ENCODE measurements around the gene ANO4.
"Not testable (repeated sequence)": the region's sequence is repeated elsewhere in the genome, so short reads cannot be mapped to it uniquely, and the experiment has no call there.

Gene ANO4

DNA sequence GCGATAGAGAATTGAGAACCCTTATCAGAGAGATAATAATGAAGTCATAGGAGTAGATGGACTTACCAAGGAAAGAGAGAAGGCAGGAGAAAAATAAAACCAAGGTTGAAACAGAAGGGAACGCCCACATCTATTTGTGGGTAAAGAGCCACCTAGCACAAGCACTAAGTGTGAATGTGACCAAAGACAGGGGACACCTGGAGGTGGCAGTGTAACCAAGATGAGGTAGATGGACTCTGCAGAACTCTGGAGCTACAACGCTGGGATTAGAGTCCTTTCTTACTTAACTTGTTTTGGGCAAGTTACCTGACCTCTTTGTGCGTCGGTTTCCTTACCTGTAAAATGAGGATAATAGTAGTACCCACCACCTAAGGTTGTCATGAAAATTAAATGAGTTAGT is 313.6 kb downstream of the ANO4 start:
- DNase-seq, result no peak

DNA sequence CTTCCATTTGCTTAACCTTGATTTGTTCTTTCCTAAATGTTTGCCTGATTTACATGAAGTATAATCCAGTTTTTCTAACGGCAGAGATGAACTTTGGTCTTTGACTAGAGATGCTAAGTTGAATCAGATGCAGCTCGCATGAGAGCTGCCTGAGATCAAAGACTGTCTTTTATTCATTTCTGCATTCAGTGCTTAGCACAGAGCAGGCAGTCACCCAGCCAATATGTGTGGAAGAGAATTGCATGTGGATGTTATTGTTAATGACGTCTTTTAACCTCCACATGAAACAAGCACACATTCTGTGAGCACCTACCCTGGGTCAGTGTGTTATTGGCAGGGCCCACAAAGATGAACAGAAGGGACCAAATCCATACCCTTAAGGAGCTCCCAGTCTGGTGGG is 316.3 kb downstream of the ANO4 start:
- no peak for DNase-seq

DNA sequence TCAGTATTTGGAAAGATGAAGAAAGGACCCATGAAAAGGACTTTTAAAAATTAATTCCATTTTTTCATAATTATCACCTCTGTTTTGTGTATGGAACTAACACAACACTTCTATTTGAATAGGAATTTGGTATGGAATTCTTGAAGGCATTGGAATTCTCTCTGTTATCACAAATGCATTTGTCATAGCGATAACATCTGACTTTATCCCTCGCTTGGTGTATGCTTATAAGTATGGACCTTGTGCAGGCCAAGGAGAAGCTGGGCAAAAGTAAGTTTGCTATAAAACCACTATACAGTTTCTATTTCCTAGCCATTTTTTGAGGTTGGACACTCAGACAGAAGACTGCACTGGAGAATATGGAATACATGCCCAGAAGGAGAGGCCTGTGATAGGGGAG is 316.9 kb downstream of the ANO4 start:
- DNase-seq, result no peak

DNA sequence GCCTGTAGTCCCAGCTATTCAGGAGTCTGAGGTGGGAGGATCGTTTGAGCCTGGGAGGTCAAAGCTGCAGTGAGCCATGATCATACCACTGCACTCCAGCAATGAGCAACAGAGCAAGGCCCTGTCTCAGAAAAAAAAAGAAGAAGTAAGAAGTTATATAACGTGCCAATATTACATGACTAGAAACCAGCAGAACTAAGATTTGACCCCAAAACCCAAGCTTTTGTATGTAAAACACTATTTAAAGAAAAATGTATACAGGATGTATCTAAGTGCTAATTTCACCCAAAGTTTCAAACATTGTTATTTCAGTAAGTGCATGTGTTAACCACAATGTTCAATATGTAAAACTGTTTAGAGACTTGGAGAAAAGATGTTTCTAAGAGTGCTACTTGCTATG is 320.8 kb downstream of the ANO4 start:
- no peak for DNase-seq

DNA sequence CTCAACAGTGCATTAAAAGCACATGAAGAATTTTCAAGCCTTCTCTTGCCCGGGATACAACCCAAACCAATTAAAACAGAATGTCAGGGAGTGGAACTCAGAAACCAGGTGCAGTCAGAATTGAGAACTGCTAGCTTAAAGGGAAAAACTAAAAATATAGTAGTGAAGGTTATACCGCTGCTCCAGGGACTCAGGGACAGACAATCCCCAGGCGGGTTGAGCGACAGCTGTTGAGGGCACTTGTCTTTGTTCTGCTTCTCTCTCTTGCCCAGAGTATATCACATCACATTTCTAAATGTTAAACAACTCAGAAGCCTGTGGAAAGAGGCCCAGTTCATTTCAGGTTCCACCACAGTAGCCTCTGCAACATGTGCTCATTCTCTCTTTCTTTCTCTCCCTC is 322.3 kb downstream of the ANO4 start:
- DNase-seq, result no peak

DNA sequence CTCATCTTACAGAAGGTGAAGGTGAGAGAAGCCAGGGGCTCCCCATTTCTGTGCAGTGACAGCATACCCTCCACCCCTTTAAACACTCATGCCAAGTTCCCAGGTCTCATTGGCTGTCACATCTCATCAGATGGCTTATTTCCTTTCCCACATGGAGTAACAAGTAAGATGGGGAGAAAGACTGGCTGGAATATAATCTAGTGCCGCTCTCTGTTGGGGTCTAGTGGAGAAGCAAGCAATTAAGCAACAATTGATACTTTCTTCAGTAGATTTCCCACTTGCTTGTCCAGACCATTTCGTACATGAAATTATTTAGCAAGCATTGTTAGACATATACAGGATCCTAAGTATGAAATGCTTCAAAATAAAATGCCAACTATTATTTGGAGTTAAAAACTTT is 323.3 kb downstream of the ANO4 start:
- no peak for DNase-seq

DNA sequence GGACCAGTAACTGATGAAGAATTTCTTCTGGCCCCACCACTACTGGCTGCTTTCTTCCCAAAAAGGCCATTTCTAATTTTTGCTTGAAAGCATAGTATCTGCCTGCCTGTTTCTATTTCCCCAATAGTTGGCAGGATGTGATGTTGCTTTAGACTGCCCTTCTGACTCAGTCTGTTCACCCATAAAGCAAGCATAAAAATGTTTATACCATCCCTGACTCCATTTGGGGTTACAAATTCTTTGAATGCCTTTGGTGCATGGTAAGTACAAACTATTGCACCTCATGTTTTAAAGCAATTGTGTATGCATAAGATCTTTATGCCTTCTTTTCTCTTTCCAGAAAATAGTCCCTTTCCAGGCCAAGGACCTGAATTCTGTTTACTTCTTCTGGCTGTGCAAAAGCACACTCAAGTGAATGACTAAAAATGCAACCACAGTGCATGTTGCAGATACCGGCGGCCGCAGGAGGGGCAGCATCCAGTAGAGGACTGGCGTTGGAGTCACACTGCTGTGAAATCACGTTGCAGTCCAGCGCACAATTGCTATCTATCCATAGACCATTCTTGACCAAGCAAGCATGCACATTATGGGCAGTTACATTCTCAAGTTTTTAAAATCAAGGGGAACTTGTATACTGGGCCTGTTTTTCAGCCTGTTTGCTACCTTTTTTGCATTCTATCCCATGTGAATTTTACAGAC is 333.1 kb downstream of the ANO4 start:
- no peak for DNase-seq

DNA sequence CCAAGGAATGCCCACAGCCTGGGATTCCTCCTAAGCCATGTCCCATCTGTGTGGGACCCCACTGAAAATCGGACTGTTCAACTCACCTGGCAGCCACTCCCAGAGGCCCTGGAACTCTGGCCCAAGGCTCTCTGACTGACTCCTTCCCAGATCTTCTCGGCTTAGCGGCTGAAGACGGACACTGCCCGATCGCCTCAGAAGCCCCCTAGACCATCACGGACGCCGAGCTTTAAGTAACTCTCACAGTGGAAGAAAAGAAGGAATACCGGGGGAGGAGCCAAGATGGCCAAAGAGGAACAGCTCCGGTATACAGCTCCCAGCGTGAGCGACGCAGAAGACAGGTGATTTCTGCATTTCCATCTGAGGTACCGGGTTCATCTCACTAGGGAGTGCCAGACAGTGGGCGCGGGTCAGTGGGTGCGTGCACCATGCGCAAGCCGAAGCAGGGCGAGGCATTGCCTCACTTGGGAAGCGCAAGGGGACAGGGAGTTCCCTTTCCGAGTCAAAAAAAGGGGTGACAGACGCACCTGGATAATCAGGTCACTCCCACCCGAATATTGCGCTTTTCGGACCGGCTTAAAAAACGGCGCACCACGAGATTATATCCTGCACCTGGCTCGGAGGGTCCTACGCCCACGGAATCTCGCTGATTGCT is 351.3 kb downstream of the ANO4 start:
- DNase-seq, result not testable (repeated sequence)

DNA sequence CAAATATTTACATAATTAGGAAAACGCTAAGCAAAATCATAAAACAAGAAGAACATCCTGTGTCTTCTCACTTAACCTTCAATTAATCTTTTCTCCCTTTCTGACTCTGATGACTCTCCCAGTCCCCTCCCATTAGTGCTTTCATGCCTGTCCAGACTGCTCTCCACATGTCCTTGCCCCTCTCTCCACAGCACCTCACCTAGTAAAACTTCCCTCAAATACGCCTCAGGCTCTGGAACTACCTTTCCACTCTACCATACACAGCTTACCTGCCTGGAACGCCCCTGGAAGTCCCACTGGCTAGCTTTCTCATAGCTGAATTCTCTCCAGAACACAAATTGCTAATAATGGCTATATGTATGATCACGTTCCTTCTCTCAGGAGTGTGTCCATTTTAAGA is 370.7 kb downstream of the ANO4 start:
- no peak for DNase-seq

DNA sequence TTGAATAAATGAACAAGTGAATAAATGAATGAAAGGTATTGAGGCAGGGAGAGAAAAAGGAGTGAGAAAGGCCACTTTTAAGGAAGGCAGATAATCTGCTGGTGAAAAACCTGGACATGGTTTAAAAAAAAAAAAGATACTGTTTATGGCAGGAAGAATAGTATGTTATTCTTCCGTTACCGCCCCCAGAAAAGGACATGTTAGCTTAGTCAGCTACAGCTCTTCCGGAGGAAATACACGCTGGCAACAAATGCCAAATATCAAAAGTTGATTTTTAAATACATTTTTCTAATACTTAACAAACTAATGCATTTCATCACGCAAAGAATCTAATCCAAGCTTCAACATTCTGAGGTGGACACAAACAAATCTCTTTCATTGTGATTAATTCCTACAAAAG is 372.3 kb downstream of the ANO4 start:
- no peak for DNase-seq

DNA sequence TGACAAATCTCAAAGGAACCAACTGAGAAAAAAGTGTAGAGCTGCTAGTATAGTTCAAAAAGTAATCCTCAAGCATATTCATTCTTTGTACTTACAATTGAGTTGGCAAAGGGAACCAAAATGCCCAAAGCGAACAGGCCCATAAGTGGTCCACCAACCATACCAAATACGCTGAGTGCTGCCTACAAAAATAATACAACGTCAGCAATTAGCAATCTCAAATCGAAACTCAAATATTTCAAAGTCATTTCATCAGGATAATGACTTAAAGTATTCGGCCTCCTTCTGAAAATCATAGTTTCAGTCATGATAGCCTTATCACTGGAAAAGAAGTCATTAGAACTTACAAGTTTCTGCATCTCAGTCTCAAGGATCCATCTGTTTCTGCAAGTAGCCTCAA is 373.4 kb downstream of the ANO4 start:
- DNase-seq, result no peak

DNA sequence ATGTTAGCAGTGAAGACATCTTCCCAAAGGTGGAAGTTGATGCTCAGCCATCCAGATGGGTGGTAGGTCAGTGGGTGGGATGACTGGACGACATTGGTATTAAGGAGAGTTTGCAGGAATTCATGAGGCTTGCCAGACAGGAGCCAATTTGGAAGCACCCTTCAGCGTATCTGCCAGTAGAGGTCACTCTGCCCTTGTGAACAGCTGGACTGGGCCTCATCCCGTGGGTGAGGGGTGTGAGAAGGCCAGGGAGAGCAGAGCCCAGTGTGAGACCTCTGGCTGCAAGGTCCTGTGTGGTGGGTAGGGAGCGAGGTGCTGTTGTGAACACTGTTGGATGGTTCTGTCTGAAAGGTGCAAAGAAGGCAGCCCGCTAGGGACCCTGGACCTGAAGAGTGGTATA is 377.7 kb downstream of the ANO4 start:
- DNase-seq, result no peak

DNA sequence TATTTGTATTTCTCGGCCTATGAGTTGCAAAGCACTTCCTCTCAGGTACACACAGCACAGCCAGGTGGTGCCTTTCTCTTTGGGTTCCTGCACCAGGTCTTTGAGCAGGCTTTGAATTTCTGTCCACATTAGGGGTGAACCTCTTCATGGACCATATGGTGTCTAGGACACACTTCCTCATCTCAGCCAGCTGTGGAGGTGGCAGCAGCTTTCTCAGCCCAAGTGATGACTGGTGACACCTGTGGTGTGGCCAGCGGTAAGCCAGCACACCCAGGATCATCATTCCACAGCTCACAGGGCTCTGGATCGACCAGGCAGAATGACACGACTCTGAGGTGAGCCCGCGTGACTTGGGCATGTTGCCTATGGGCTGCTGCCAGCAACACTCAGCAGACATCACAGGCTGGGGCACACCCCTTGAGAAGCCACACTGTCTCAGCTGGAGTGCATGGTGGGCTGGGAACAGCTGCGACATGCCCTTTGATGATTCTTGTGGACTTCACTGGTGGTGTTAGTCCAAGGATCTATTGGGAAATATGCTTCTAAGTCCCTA is 378.7 kb downstream of the ANO4 start:
- no peak for DNase-seq

DNA sequence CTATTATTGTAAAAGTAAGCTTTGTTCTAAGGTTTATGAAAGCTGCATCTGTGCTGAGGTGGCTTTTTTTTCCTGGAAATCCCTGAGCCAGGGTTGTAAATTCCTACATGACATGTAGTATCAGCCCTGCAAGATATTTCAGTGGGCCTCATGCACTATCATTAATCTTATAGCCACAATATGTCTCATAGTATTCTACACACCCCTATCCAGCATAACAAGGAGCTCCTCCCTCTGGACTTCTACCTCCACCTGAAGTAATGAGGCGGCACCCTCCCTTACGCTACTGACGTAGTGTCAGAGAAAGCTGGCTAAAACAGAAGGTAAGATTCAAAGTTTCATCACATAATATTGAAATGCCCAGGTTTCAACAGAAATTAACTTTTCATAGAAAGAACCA is 380.0 kb downstream of the ANO4 start:
- DNase-seq, result no peak
